NCI-H187 treated with DMSO at 0.1 percent for 48 hours (cell line): Measurements from ENCODE around the gene RERG.
"Not testable (repeated sequence)": the region's sequence is repeated elsewhere in the genome, so short reads cannot be mapped to it uniquely, and the experiment has no call there.

Experiments
- DNase-seq: peaks from one replicate; lab custom pipeline; 2025; lab: John Stamatoyannopoulos, UW

RERG gene, protein sequence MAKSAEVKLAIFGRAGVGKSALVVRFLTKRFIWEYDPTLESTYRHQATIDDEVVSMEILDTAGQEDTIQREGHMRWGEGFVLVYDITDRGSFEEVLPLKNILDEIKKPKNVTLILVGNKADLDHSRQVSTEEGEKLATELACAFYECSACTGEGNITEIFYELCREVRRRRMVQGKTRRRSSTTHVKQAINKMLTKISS

DNA sequence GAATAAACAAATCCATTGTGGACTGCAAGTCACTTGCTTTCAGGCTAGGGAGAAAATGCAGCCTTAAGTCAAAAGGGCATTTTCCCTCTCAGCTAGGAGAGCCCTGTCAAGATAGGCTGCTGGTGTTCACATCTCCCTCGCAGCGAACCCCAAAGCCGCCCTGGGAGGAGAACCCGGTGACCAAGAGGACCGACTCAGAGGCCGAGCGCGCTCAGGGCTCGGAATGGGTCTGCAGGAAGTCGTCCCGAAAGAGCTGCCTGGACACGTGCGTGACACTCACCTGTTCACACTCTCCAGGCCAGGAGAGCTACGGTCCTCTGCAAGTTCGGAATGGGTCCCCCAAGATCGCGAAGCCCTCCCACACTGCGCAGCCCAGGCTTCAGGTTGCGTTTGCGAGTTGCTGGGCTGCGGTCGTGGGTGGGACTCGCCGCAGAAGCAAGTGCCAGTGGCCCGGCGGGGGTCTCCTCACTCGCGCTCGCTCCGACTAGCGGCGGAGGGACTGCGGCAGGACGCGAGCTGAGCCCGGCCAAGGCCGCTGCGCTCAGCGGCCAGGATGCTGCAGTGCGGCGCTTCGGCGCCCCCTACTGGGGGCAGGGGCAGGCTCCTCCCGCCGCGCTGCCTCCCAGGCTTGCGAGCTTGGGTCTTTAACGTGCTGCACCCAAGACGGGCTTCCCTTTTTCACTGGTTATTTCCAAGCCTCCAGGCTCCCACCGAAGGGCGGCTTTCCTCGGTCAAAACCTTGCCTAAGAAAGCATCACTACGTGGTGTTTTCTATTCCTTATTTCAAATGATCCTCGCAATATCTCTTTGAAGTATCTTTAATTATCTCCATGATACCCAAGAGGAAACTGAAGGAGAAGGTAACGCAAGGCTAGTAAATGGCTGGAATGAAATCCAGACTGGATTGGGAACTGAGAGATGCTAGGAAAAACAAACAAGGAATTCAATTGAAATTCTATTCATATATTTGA is at the start of gene RERG:
TSS of gene RERG (minus strand) at position 503 of the 971 bp plus-strand sequence. CDS start 3,928 bp downstream, outside the sequence.
- DNase-seq = no peak

DNA sequence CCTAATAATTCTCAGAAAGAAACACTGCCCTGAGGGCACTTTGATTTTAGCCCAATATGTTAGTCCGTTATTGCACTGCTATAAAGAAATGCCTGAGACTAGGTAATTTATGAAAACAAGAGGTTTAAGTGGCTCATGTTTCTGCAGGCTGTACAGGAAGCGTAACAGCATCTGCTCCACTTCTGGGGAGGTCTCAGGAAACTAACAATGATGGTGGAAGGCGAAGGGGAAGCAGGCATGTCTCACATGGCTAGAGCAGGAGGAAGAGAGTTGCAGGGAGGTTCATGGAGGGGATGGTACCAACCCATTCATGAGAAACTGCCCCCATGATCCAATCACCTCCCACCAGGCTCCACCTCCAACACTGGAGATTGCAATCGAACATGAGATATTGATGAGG is 49.4 kb upstream of the RERG start:
- no peak for DNase-seq

DNA sequence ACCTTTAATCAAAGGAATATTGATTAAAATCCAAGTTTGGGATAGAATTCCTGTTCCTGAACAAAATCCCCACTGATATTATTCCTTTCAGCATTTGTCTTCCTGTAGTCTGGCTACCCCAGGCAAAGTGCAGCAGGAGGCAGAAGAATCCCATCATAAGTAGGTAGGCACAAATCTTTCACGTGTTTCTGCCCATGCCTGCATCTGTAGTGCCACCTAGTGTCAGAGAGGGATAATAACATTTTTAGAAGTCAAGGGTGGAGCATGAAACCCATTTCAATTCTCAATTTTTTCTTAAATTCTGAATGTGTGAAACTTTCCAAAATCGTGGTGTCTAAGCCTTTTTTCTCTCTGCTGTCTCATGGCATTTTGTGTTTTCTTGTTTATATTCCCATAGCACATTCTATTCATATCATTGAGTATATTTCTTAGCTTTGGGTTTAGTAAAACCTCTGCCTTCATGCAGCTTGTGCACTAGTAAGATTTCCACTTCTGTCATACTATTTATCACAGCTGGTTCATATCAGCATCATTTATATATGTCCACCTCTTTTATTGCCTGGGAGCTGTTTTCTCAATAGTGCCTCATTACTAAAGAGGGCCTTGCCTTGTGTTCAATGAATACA is 47.8 kb upstream of the RERG start:
- DNase-seq = peak; percentile 57

DNA sequence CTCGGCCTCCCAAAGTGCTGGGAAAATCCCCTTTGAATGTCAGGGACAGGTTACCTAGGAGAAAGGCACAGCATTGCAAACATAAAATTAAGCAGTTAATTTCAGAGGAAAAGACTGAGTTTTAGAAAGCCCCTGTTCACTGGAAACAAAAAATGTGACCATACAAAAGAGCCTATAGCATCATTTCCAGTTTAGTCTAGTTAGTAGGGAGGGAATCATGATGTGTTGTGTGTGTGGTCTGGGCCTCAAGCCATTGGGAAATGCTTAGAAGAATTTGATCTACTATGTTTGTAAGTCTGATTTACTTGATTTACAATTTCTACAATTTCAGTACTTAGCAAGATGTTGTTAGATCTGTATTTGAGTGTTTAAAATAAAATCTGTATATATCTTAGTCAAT is 47.1 kb upstream of the RERG start:
- no peak for DNase-seq

DNA sequence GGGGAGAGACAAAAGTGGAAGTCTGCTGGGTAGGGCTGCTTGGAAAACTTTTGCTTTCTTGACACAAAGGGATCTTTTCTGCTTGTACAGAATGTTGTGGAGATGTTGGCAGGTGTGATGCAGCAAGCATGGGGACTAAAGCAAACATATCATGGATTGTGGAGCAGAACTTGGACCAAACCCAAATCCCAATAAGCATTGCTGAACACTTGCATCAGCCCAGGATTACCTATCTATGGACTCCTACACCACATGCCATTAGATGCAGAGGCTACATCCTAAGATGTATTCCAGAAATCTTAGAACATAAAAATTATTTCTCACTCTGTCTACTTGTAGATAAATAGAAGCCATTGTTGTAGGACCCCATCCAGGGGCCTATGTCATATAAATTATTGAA is 44.7 kb upstream of the RERG start:
- no peak for DNase-seq

DNA sequence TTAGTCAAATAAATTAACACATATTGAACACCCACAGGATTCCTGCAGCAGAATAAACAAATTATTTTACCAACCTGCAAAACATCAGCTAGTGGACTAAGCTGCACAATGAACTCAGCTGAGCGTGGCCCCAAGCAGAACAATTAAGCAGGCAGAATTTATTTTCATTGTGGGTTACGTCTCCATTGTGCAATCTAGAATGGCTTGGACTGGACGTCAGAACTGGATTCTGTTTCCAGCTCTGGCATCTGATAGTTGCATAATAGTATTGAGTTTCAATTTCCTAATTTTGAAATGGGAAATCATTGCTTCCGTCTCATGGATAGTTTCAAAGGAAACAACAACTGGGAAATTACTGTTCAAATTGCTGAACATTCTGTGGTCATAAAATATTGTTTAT is 35.5 kb upstream of the RERG start:
- no peak for DNase-seq

DNA sequence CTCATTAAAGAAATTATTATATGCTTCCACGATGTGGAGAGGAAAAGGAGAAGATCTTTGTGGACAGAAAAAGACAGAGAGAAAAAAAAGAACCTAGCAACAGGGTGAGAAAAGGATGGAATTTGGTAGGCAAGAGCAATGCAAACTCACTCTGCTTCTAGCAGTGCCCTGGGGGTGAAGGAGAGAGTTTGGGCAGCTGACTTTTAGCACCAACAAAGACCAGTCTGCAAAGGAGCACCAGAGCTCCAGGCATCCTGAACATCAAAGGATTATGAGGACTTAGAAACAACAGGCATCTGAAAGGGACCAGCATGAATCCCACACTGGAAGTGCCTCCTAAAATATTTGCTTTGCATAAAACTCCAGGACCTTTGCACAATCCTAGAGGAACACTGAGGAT is 32.8 kb upstream of the RERG start:
- no peak for DNase-seq

DNA sequence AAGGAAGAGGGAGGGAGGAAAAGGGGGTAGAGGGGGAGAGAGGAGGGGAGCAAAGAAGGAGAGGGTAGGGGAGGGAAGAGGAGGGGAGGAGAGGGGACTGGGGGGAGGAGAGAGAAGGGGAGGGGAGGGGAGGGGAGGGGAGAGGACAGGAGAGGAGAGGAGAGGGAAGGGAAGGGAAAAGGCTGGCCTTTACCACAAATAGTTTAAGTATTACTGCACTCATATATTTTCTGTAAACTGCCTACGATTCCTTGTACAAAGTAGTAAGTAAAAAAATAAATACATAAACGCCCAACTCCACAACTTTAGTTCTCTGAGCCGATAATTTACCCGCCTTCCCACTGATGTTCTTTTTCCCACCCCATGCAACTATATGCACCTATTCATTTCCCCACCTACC is 23.7 kb upstream of the RERG start:
- DNase-seq = no peak

DNA sequence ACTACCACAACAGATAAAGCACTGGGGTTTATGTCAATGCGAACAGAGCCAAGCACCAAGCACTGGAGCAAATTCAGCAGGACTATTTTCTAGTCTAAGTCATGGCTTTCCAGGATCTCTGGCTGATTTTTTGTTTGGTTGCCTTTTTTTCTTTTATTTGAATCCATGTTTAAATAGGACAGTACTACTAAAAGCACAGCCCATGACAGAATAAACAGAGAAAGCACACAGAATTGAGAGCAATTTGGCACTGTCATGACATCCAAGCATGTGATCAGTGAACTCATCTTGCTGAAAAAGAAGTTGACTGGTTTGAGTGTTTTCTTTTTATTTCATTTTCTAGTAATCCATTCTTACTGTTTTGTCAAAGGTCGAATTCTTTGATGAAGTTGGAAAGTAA is 23.1 kb upstream of the RERG start:
- DNase-seq = no peak

DNA sequence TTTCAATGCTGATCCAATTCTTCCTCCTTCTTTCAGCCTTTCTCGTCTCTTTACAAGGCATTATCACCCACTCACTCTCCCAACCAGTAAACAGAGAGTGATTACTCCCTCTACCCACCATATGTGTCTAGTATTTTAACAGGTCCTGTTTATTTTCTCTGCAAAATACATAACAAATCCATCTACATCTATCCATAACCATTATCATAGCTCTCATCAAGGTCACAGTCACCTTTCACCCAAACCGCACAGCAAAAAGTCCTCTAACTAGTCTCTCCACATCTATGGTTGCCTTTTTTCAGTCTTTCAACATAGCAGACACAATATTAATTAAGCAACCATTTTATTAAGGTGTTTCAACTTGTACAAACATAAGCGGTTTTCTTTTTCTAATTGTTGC is 21.9 kb upstream of the RERG start:
- no peak for DNase-seq

DNA sequence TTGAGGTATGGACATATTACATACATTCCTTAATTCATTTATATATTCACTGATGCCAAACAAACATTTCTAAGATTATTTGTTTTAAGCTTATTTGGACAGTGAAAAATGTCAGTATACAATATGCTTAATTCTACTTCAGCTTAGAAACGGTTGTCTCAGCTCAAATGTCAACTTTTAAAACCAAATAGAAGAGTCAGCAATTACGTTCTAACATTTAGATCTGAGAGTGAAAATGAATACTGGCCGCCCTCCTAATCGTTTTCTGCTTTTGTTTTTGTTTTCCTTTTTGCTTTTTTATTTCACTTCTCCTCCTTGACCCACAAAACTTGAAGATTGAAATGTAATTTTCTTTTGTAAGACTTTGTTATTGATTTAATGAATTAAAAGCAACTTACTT is 19.7 kb upstream of the RERG start:
- DNase-seq = no peak

DNA sequence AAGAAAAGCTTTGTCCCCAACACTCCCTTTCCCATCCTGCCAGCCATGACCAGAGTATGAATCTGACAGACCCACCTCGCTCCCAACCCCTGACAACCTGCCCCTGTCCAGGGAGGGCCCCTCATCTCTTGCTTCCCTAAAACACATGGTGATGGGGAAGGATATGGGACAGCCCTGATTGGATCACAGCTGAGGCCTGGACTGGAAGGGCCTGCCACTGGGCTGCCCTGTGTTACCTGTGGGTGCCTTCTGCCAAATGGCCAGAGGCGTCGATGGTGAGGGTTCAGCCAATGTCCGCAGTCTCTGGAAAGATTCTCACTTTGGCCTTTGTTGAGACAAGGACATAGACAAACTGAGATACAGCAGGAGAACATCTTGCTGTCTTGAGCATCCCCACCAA is 13.3 kb upstream of the RERG start:
- no peak for DNase-seq

DNA sequence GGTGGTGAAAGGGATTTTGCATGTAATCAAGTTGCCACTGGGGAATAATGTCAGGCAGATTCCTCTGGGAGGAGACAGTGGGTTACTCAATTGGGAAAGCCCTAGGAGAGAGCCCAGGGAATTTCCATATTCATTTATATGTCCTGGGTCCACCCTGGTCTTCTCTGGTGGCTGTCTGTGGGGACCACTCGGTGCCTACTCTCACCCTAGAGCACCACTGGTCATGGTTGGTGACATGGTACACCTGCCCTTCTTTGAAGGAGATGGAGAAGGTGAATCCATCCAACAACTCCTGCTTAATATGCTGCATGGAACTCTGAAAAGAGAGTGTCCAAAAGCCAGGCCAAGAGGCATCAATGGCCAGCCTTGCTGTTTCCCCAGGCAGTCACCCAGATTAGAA is 12.8 kb upstream of the RERG start:
- DNase-seq = no peak

DNA sequence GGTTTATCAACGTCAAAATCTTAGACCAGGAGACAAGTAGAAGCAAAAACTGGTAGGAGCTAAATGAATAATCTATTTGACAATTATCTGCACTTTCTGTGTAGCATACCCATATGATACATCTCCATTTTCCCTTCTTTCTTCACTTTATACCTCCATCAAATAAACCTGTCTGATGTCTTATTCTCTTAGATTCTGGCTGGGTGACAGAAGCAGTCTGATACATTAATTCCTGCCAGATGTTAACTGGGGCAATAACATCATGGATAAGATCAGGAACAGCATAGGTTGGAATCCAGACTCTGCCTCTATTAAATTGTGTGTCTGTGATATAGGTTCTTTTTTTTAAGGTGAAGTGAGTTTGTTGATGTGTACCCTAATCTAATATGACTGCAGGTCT is 11.7 kb upstream of the RERG start:
- no peak for DNase-seq

DNA sequence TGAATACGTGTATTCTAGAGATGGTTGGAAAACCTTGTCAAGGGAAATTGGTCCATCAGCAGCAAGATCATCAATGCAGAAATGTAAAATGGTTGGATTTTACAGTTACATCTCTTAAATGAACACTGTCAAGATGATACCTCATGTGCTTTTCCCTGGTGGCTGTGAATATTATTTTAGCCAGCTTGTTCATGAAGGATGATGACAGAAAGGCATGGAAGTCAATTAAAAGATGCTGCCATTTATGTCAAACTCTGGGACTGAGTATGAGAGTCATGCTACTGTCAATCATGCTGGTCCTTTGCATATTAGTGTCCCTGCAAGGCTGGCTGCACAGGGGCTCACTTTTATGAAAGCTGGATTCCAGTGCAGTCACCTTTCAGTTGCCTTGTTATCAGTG is 10.3 kb upstream of the RERG start:
- no peak for DNase-seq

DNA sequence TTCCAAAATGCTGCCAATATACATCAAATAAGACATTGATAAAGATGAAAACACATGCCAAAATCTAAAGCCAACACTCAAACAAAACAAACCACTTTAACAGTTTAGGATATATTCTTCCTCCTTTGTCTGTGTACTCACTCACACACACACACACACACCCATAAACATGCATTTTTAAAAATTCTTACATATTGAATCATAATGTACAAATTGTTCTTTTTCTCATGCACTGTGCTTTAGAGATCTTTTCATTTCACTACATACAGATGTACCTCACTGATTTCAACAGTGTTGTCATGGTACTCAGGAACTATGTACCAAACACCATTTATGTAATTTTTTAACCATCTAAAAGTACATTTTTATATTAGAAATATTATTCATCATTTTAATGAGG is 9.5 kb upstream of the RERG start:
- no peak for DNase-seq

DNA sequence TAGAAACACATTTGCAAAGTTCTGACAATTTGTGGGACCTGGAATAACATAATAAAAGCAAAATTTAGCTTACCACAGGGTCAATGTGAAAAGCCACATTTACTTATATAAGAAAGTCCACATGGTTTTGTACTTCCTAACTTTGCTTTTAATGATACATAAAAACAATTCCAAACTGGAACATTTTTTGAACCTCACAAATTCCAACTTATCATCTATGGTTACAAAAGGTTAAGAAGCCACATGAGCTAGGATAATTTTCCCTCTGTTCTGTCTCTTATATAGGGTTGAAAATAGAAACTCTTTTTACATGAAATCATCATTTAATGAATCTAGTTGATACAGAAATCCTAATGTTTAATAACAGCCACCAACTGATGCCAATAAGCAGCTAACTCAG is 8.9 kb upstream of the RERG start:
- no peak for DNase-seq

DNA sequence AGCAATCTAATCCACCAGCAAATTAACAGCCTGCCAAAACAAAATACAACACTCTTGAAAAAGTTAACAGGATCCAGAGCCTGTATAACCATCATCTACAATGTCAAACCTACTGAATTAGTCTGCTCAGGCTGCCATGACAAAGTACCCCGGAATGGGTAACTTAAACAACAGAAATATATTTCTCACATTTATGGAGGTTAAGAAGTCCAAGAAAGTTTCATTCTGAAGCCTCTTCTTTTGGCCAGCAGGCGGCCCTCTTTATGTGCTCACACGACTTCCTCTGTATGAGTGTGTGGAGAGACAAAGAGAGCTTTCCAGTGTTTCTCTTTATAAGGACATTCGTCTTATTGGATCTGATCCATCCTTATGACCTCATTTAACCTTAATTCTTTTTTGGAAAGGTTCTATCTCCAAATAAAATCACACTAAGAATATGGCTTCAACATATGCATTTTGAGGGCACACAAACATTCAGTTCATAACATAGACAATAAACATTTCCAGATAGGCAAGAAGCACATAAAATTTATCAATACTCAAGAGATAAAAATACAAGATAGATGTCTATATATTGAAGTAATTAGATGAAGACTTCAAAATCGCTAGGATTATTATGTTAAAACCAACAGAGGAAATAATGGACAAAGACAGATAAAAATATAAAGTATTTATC is 5.9 kb upstream of the RERG start:
- no peak for DNase-seq

DNA sequence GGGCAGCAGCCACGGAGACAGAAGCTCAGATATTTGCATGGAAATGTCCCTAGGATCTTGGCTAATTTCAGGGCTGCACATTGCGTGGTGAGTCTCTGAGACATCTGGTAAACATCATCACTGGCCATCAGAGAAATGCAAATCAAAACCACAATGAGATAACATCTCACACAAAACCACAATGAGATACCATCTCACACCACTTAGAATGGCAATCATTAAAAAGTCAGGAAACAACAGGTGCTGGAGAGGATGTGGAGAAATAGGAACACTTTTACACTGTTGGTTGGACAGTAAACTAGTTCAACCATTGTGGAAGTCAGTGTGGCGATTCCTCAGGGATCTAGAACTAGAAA is 4.6 kb upstream of the RERG start:
- DNase-seq = not testable (repeated sequence)

DNA sequence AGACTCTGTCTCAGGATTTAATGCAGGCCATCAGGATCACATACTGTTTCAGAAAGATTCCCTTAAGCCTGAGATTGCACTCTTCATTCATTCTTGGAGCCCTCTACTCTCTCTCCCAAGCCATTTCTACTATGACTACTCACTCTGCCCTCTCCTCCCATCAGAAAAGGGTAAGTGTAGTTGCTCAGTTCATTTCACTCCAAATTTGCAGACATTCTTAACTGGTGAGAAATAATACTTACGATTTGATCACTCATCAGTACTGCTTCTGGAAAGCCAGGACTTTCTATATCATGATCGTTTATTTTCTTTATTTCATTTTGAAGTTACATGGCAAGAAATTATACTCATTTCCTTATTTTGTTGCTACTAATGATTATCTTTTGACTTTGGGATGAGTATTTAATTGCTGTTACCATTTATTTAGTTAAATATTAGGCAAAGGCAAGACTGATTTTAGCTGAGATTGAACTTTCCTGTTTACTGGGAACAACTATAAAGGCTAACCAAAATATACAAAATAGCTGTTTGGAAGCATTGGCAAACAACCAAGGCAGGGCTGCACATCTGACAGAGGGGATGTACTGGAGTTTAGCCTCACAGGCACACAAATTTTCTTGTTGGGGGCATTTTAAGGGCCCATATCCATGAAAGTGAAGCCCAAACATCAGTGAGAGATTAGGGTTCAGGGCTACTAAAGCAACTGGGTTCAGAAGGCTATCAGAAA is 4.1 kb upstream of the RERG start:
- no peak for DNase-seq

DNA sequence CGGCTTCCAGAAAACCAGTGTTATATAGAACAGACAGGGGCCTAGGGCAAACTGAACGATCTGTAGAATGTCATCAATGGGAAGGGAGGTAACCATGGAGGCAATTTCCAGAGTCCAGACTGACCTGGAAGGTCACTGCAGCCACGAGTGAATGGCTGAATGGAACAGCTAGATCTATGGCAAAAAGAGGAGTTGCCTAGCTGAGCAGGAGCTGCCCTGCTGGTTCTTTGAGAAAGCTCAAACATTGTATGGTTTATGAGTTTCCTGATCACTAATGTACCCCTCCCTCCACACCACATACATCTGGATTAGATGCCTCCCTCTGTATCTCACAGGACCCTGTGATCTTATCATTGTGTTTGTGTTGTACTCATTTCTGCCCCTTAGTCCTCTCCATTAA is 1.0 kb upstream of the RERG start:
- DNase-seq = no peak

DNA sequence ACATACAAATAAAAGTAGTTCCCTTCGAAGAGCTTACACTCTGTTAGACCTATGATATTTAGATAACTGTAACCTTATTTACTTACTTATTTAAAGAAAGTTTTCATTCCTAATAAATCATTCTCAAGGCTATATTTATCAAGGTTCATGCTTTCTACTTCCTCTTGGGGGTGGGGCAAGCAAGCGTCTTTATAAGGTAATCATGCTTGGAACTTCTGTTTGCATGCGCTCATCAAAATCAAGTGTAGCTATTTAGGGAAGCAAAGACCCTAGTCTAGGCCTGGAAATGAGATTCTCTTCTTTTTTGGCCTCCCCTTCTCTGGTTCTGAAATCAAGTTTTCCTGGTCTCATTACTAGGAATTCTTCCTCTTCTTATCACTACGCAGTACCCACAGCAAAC is 766 bp downstream of the RERG start:
- DNase-seq = no peak
